AG08395 (cell line): ENCODE measurements around the gene EXOC2.
A peak's percentile ranks its signal among the peaks of the same experiment; 100 is the strongest.

Source experiments
- DNase-seq: peaks from one replicate; pipeline ENCODE4 v3.0.0; 2012; ENCODE audit warnings: mixed read lengths, low spot score

The EXOC2 gene, protein sequence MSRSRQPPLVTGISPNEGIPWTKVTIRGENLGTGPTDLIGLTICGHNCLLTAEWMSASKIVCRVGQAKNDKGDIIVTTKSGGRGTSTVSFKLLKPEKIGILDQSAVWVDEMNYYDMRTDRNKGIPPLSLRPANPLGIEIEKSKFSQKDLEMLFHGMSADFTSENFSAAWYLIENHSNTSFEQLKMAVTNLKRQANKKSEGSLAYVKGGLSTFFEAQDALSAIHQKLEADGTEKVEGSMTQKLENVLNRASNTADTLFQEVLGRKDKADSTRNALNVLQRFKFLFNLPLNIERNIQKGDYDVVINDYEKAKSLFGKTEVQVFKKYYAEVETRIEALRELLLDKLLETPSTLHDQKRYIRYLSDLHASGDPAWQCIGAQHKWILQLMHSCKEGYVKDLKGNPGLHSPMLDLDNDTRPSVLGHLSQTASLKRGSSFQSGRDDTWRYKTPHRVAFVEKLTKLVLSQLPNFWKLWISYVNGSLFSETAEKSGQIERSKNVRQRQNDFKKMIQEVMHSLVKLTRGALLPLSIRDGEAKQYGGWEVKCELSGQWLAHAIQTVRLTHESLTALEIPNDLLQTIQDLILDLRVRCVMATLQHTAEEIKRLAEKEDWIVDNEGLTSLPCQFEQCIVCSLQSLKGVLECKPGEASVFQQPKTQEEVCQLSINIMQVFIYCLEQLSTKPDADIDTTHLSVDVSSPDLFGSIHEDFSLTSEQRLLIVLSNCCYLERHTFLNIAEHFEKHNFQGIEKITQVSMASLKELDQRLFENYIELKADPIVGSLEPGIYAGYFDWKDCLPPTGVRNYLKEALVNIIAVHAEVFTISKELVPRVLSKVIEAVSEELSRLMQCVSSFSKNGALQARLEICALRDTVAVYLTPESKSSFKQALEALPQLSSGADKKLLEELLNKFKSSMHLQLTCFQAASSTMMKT

GRCh38 chr6:692858-693722, at the start of gene EXOC2:
EXOC2 (minus strand) TSS chr6:693139; CDS start chr6:637818, 55,321 bp downstream.
- DNase-seq: peak; percentile 85

GRCh38 chr6:741410-742339, 48.7 kb upstream of the EXOC2 start:
- no peak for DNase-seq

- DNase-seq: no peak
Observed at GRCh38 chr6:736657-737446, 43.9 kb upstream of the EXOC2 start.

GRCh38 chr6:733431-734219, 40.7 kb upstream of the EXOC2 start:
- no peak for DNase-seq

GRCh38 chr6:731924-732323, 39.0 kb upstream of the EXOC2 start:
- no peak for DNase-seq

GRCh38 chr6:729606-730320, 36.8 kb upstream of the EXOC2 start:
- no peak for DNase-seq

DNA sequence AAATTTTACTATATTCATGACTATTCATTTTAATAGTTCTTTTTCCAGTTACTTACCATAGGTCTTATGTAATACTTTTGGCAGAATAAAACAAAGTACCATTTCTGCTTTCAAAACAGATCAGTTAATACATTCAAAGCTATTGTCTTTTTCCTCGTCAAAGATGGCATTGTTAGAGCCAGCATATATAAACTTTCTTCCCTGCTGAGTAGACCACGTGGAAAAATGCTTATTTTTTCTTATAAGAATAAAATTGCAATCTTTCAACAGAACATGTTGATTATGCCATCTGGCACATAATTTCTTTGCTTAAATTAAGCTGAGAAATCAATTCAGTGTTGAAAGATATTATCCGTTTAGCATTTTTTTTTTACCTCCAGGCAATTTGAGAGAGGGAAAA, 34.9 kb upstream of the EXOC2 start:
- no peak for DNase-seq

- DNase-seq: no peak
Observed at GRCh38 chr6:723540-723939, 30.6 kb upstream of the EXOC2 start.

DNA sequence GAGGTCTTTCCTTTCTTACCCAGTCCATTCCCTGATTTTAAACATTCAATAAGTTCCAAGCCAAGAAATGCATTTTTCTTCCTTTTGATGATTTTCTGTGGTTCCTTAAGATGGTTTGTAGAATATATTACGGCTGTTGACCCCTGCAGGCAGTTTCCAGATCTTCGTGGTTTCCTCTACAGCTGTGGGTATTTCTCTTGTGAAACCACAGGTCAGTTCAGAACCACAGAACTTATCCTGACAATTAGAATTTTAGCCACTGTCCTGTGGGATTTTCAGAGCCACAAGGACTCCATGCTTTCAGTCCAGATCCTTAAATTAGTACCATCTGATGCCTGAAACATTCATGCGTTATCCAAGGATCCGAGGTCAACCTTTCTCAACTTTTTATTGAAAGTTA, 29.7 kb upstream of the EXOC2 start:
- DNase-seq: peak; percentile 65

GRCh38 chr6:722077-722524, 29.2 kb upstream of the EXOC2 start:
- peak; percentile 87 for DNase-seq

DNA sequence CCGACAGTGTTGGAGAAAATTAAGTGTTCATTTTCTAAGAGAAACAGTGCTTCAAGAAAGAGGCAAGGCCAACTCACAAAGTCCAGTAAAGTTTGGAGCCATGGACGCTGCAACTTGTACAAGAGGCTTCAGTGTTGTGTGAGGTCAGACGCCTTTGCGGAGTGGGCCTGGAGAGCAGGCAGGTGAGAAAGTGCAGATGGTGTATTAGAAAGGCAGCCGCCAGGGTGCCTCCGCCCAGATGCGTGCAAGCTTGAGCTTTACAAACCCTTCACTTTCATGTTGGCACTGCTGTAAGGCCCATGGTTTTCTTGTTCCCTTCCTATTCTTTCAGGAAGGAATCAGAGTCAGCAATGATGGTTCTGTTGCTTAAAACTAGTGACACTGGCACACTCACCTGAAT, 25.4 kb upstream of the EXOC2 start:
- no peak for DNase-seq

GRCh38 chr6:717135-717534, 24.2 kb upstream of the EXOC2 start:
- no peak for DNase-seq

GRCh38 chr6:715709-716491, 23.0 kb upstream of the EXOC2 start:
- DNase-seq: no peak

DNA sequence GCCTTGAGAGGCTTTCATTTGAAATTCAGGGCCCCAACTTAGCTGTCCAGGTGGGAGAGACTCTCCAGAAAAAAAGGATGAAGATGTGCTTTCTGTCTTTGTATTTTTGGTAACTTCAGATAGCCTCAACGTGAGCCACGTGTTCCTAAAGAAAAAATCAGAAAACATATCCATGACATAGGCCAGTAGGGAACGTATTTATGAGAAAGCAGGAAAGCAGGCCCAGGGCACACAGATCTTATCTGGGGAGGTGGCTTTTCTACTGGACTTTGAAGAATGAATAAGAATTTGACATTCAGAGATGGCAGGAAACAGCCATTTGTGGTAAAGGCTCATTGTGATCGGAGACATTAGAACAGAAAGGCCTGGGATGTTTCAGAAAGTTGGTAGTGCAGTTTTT, 21.2 kb upstream of the EXOC2 start:
- DNase-seq: no peak

GRCh38 chr6:713351-713750, 20.4 kb upstream of the EXOC2 start:
- DNase-seq: peak; percentile 37

GRCh38 chr6:712805-713204, 19.9 kb upstream of the EXOC2 start:
- no peak for DNase-seq

DNA sequence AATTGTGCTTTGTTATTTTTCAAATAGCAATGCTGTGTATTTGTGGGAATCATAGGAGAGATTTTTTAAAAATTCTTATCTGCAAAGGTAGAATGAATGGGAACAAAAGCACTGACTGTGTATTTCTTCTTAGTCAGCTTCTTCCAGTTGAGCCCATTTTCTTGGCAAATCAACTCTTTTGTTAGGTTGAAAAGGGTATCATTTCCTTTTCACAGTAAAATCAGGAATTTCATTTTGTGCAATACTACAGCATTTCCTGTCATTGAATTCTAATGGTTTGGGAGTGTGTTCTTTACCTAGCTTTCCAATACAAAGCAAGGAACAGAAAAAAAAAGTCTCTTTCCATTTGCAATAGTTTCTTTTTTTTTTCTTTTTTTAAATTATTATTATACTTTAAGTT, 19.0 kb upstream of the EXOC2 start:
- no peak for DNase-seq
